BE2C (cell line): ENCODE measurements around the gene CDH4.

ENCODE experiments used
- DNase-seq: peaks from one replicate; pipeline ENCODE4 v3.0.0-alpha.2; 2020
- H3K27me3 ChIP-seq: fragments of 250-450 bp; sonication (Bioruptor Pico); 2 replicates; pipeline ENCODE4 v1.5.1; 2020; ENCODE audit warnings: mild to moderate bottlenecking
- H3K36me3 ChIP-seq: fragments of 250-450 bp; sonication (Bioruptor Pico); 2 replicates; pipeline ENCODE4 v1.5.1; 2020; ENCODE audit warnings: mild to moderate bottlenecking
- H3K4me1 ChIP-seq: fragments of 250-450 bp; sonication (Bioruptor Pico); 2 replicates; pipeline ENCODE4 v1.5.1; 2020
- H3K4me3 ChIP-seq: 2 replicates; pipeline ENCODE4 v1.5.1; 2011; ENCODE audit warnings: low read depth, low read length
- H3K9me3 ChIP-seq: fragments of 250-450 bp; sonication (Bioruptor Pico); 2 replicates; pipeline ENCODE4 v1.5.1; 2020
- CTCF ChIP-seq: IDR thresholded peaks from 2 replicates; pipeline ENCODE4 v1.5.1; 2012; ENCODE audit warnings: mild to moderate bottlenecking, low read depth, low read length

Gene CDH4

GRCh38 chr20:61710108-61710507 is 458.0 kb downstream of the CDH4 start:
- Histone ChIP-seq H3K27me3 (no peaks in the 10 kb centered on the region), H3K4me1 (no peaks in the 10 kb centered on the region), H3K36me3 (no peaks in the 10 kb centered on the region), H3K4me3 (no peak overlapping the region), H3K9me3 (no peaks in the 10 kb centered on the region)
- no peak for DNase-seq
- no peak for TF ChIP-seq CTCF

GRCh38 chr20:61712688-61713087 is 460.6 kb downstream of the CDH4 start:
- Histone ChIP-seq H3K4me3 (no peak overlapping the region), H3K27me3 (no peaks in the 10 kb centered on the region), H3K9me3 (no peaks in the 10 kb centered on the region), H3K36me3 (no peaks in the 10 kb centered on the region), H3K4me1 (no peaks in the 10 kb centered on the region)
- DNase-seq, result no peak
- no peak for TF ChIP-seq CTCF

- Histone ChIP-seq H3K36me3 (no peaks in the 10 kb centered on the region), H3K4me1 (no peaks in the 10 kb centered on the region), H3K9me3 (no peaks in the 10 kb centered on the region), H3K27me3 (no peaks in the 10 kb centered on the region), H3K4me3 (no peak overlapping the region)
- DNase-seq, result no peak
- TF ChIP-seq CTCF, result no peak
Observed at GRCh38 chr20:61718361-61719005, 466.4 kb downstream of the CDH4 start.

GRCh38 chr20:61719691-61720347 is 467.8 kb downstream of the CDH4 start:
- H3K4me3 ChIP-seq, result no peak overlapping the region
- no peaks in the 10 kb centered on the region for H3K27me3 ChIP-seq
- H3K9me3 ChIP-seq, result no peaks in the 10 kb centered on the region
- no peaks in the 10 kb centered on the region for H3K4me1 ChIP-seq
- TF ChIP-seq CTCF, result no peak
- no peak for DNase-seq
- H3K36me3 ChIP-seq, result no peaks in the 10 kb centered on the region

- Histone ChIP-seq H3K27me3 (no peaks in the 10 kb centered on the region), H3K4me1 (no peaks in the 10 kb centered on the region), H3K36me3 (no peaks in the 10 kb centered on the region), H3K9me3 (no peaks in the 10 kb centered on the region), H3K4me3 (no peak overlapping the region)
- no peak for DNase-seq
- no peak for TF ChIP-seq CTCF
Observed at GRCh38 chr20:61720348-61720696, 468.3 kb downstream of the CDH4 start.

- no peaks in the 10 kb centered on the region for H3K27me3 ChIP-seq
Observed at GRCh38 chr20:61722146-61722678, 470.2 kb downstream of the CDH4 start.

More at GRCh38 chr20:61722146-61722678, 470.2 kb downstream of the CDH4 start:
- Histone ChIP-seq H3K36me3 (no peaks in the 10 kb centered on the region), H3K9me3 (no peaks in the 10 kb centered on the region), H3K4me3 (no peak overlapping the region), H3K4me1 (no peaks in the 10 kb centered on the region)
- no peak for TF ChIP-seq CTCF
- DNase-seq, result no peak
